ENCODE results near the gene ARSG. TPM values are rescaled to one million over a fixed set of nuclear protein-coding genes. Genes with fewer than 3 reads are reported as not detected.

The ARSG gene
- total and polyA plus RNA-seq, 2 experiments from 2014 or later = 1.7 to 5.1 TPM

DNA sequence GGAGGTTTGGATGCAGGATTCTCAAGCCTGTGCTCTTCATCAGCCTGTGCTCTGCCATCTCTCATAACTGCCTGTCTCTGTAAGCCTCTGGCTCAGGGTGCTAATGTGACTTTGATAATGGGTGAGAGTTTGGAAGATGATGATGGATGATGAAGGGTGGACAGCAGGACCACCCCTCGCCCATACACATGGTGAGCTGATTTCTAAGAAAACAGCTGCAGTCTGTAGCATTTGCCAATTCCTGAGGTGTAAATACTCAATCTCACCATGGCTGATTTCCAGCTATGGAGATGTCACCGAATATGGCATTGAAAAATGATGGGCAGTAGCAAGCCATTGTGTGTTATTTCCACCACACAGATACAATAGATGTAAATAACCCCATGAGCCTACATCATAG, 74.2 kb downstream of the ARSG start:
- Histone ChIP-seq H3K4me1 (ENCODE audit: insufficient read depth) (peaks cover 1% of the 10 kb centered on the region), H3K27me3 (ENCODE audit: insufficient read depth) (no peaks in the 10 kb centered on the region), H3K4me3 (no peak overlapping the region), H3F3A (replicated peaks; ENCODE audit: low read depth) (no peaks in the 10 kb centered on the region), H3K36me3 (ENCODE audit: insufficient read depth) (no peaks in the 10 kb centered on the region), H3K9me2 (ENCODE audit: insufficient read depth) (no peaks in the 10 kb centered on the region), H2AFZ (no peak overlapping the region), H4K20me1 (replicated peaks; ENCODE audit: insufficient read depth) (no peaks in the 10 kb centered on the region), H3K4me2 (no peak overlapping the region), H3K79me2 (replicated peaks; ENCODE audit: insufficient read depth) (no peaks in the 10 kb centered on the region), H3K27ac (ENCODE audit: low read depth) (no peak overlapping the region)
- TF ChIP-seq ZNF331 (CRISPR knock-in tag; IDR thresholded peaks at IDR 0.05; ENCODE audit: low read depth) (no peak), JUNB (IDR thresholded peaks at IDR 0.05; ENCODE audit: unreplicated experiment) (no peak), CREB1 (CRISPR knock-in tag; IDR thresholded peaks at IDR 0.05; ENCODE audit: low read depth) (no peak), NANOG (IDR thresholded peaks at IDR 0.05; ENCODE audit: borderline replicate concordance) (no peak), POLR2AphosphoS5 (IDR thresholded peaks at IDR 0.05; ENCODE audit: low read depth) (no peak), EZH2phosphoT487 (IDR thresholded peaks at IDR 0.05; ENCODE audit: unreplicated experiment) (no peak), ZNF114 (CRISPR knock-in tag; IDR thresholded peaks at IDR 0.05) (no peak), STAT1 (IDR thresholded peaks at IDR 0.05; ENCODE audit: unreplicated experiment) (no peak), EZH2 (IDR thresholded peaks at IDR 0.05; ENCODE audit: low read depth, unreplicated experiment) (no peak)
- TF ChIP-seq, protein P1, sequence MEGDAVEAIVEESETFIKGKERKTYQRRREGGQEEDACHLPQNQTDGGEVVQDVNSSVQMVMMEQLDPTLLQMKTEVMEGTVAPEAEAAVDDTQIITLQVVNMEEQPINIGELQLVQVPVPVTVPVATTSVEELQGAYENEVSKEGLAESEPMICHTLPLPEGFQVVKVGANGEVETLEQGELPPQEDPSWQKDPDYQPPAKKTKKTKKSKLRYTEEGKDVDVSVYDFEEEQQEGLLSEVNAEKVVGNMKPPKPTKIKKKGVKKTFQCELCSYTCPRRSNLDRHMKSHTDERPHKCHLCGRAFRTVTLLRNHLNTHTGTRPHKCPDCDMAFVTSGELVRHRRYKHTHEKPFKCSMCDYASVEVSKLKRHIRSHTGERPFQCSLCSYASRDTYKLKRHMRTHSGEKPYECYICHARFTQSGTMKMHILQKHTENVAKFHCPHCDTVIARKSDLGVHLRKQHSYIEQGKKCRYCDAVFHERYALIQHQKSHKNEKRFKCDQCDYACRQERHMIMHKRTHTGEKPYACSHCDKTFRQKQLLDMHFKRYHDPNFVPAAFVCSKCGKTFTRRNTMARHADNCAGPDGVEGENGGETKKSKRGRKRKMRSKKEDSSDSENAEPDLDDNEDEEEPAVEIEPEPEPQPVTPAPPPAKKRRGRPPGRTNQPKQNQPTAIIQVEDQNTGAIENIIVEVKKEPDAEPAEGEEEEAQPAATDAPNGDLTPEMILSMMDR (conservative IDR thresholded peaks at IDR 0.05; ENCODE audit: low read depth in 2 of 2) = no peak
- TF ChIP-seq, protein P2, sequence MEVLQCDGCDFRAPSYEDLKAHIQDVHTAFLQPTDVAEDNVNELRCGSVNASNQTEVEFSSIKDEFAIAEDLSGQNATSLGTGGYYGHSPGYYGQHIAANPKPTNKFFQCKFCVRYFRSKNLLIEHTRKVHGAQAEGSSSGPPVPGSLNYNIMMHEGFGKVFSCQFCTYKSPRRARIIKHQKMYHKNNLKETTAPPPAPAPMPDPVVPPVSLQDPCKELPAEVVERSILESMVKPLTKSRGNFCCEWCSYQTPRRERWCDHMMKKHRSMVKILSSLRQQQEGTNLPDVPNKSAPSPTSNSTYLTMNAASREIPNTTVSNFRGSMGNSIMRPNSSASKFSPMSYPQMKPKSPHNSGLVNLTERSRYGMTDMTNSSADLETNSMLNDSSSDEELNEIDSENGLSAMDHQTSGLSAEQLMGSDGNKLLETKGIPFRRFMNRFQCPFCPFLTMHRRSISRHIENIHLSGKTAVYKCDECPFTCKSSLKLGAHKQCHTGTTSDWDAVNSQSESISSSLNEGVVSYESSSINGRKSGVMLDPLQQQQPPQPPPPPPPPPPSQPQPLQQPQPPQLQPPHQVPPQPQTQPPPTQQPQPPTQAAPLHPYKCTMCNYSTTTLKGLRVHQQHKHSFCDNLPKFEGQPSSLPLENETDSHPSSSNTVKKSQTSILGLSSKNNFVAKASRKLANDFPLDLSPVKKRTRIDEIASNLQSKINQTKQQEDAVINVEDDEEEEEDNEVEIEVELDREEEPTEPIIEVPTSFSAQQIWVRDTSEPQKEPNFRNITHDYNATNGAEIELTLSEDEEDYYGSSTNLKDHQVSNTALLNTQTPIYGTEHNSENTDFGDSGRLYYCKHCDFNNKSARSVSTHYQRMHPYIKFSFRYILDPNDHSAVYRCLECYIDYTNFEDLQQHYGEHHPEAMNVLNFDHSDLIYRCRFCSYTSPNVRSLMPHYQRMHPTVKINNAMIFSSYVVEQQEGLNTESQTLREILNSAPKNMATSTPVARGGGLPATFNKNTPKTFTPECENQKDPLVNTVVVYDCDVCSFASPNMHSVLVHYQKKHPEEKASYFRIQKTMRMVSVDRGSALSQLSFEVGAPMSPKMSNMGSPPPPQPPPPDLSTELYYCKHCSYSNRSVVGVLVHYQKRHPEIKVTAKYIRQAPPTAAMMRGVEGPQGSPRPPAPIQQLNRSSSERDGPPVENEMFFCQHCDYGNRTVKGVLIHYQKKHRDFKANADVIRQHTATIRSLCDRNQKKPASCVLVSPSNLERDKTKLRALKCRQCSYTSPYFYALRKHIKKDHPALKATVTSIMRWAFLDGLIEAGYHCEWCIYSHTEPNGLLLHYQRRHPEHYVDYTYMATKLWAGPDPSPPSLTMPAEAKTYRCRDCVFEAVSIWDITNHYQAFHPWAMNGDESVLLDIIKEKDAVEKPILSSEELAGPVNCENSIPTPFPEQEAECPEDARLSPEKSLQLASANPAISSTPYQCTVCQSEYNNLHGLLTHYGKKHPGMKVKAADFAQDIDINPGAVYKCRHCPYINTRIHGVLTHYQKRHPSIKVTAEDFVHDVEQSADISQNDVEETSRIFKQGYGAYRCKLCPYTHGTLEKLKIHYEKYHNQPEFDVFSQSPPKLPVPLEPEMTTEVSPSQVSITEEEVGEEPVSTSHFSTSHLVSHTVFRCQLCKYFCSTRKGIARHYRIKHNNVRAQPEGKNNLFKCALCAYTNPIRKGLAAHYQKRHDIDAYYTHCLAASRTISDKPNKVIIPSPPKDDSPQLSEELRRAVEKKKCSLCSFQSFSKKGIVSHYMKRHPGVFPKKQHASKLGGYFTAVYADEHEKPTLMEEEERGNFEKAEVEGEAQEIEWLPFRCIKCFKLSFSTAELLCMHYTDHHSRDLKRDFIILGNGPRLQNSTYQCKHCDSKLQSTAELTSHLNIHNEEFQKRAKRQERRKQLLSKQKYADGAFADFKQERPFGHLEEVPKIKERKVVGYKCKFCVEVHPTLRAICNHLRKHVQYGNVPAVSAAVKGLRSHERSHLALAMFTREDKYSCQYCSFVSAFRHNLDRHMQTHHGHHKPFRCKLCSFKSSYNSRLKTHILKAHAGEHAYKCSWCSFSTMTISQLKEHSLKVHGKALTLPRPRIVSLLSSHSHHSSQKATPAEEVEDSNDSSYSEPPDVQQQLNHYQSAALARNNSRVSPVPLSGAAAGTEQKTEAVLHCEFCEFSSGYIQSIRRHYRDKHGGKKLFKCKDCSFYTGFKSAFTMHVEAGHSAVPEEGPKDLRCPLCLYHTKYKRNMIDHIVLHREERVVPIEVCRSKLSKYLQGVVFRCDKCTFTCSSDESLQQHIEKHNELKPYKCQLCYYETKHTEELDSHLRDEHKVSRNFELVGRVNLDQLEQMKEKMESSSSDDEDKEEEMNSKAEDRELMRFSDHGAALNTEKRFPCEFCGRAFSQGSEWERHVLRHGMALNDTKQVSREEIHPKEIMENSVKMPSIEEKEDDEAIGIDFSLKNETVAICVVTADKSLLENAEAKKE (CRISPR knock-in tag; IDR thresholded peaks at IDR 0.05) = no peak
- TF ChIP-seq, protein P3, sequence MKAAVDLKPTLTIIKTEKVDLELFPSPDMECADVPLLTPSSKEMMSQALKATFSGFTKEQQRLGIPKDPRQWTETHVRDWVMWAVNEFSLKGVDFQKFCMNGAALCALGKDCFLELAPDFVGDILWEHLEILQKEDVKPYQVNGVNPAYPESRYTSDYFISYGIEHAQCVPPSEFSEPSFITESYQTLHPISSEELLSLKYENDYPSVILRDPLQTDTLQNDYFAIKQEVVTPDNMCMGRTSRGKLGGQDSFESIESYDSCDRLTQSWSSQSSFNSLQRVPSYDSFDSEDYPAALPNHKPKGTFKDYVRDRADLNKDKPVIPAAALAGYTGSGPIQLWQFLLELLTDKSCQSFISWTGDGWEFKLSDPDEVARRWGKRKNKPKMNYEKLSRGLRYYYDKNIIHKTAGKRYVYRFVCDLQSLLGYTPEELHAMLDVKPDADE (IDR thresholded peaks at IDR 0.05) = no peak
- TF ChIP-seq, protein P4, sequence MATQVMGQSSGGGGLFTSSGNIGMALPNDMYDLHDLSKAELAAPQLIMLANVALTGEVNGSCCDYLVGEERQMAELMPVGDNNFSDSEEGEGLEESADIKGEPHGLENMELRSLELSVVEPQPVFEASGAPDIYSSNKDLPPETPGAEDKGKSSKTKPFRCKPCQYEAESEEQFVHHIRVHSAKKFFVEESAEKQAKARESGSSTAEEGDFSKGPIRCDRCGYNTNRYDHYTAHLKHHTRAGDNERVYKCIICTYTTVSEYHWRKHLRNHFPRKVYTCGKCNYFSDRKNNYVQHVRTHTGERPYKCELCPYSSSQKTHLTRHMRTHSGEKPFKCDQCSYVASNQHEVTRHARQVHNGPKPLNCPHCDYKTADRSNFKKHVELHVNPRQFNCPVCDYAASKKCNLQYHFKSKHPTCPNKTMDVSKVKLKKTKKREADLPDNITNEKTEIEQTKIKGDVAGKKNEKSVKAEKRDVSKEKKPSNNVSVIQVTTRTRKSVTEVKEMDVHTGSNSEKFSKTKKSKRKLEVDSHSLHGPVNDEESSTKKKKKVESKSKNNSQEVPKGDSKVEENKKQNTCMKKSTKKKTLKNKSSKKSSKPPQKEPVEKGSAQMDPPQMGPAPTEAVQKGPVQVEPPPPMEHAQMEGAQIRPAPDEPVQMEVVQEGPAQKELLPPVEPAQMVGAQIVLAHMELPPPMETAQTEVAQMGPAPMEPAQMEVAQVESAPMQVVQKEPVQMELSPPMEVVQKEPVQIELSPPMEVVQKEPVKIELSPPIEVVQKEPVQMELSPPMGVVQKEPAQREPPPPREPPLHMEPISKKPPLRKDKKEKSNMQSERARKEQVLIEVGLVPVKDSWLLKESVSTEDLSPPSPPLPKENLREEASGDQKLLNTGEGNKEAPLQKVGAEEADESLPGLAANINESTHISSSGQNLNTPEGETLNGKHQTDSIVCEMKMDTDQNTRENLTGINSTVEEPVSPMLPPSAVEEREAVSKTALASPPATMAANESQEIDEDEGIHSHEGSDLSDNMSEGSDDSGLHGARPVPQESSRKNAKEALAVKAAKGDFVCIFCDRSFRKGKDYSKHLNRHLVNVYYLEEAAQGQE (IDR thresholded peaks at IDR 0.05; ENCODE audit: unreplicated experiment) = no peak
- Mint-ChIP-seq H3K27me3 (ENCODE audit: insufficient read depth, low read depth, poor library complexity) (peaks cover 6% of the 10 kb centered on the region), H3K9me3 (no peaks in the 10 kb centered on the region), H3K4me3 (no peak overlapping the region), H3K4me1 (peaks cover 10% of the 10 kb centered on the region), H3K27ac (no peak overlapping the region), H3K36me3 (ENCODE audit: low read depth) (peaks cover under 1% of the 10 kb centered on the region; the same call in 1 of the 3 replicates)
- no peak for ATAC-seq
- no peak for DNase-seq (ENCODE audit: low spot score)
